GM18526 (cell line): ENCODE measurements around the gene TMPO.

Experiments
- POLR2A ChIP-seq: IDR thresholded peaks from 3 replicates; pipeline ENCODE4 v1.6.1; 2011; ENCODE audit not compliant: insufficient read length; ENCODE audit errors: extremely low read depth

Gene TMPO

DNA sequence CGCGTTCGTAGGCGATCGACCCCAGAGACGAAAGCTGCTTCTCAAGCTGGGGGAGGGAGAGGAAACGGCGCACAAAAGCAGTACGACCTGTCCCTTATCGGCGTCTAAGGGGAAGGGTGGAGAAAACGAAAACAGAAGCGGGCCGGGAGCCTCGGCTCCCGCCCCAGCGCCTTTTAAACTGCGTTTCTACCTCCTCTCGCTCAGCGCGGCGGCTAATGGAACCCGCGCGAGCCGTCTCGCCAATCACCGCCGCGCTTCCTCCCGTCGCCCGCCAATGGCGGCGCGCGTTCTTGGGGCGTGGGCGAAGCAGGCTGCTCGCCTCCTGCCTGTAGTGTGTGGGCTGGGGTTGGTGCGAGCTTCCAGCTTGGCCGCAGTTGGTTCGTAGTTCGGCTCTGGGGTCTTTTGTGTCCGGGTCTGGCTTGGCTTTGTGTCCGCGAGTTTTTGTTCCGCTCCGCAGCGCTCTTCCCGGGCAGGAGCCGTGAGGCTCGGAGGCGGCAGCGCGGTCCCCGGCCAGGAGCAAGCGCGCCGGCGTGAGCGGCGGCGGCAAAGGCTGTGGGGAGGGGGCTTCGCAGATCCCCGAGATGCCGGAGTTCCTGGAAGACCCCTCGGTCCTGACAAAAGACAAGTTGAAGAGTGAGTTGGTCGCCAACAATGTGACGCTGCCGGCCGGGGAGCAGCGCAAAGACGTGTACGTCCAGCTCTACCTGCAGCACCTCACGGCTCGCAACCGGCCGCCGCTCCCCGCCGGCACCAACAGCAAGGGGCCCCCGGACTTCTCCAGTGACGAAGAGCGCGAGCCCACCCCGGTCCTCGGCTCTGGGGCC lies at the start of gene TMPO:
Gene TMPO (plus strand): TSS at position 304 of the 824 bp plus-strand sequence. CDS start 278 bp downstream, at position 582.
- peak; percentile 91 for TF ChIP-seq POLR2A

DNA sequence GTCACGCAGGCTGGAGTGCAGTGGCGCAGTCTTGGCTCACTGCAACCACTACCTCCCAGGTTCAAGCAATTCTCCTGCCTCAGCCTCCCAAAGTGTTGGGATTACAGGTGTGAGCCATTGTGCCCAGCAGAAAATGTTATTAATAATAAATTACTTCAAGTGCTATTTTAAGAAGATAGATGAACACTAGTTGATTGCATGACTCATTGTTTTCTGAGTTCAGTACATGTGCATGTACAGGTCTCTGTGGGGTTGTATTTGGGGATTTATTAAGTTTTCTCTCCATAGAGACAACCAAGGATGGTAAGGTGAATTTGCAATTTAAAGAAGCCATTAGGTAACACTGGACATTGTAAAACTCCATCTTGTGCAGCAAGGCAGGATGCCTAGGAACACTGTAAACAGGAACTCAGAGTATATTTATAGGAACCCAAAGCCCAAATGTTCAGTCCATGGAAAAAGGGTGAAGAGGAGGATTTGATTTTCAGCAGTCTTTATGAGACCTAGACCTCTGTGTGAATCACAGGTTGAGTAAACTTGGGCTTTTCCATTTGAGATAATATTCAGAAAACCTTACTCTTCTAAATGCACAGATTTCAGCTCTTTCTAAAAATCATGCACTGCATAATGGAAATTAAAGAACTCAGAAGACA lies 49.3 kb upstream of the TMPO start:
- TF ChIP-seq POLR2A = no peak

- TF ChIP-seq POLR2A = no peak
These were observed 48.6 kb upstream of the TMPO start for GRCh38 chr12:98466640-98467400.

DNA sequence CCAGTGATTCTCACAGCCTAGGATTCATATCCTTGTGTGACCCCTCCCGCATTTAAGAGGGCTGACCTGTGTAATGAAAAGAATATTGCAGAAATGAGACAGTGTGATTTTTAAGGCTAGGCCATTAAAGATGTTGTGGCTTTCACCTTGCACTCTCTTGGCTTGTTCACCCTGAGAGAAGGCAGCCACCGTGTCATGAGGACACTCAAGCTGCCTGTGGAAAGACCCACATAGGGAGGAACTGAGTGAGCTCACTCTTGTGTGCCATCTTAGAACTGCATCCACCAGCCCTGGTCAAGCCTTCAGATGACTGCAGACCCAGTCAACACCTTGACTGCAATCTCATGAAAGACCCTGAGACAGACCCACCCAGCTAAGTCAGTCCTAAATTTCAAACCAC lies 46.3 kb upstream of the TMPO start:
- TF ChIP-seq POLR2A = no peak

DNA sequence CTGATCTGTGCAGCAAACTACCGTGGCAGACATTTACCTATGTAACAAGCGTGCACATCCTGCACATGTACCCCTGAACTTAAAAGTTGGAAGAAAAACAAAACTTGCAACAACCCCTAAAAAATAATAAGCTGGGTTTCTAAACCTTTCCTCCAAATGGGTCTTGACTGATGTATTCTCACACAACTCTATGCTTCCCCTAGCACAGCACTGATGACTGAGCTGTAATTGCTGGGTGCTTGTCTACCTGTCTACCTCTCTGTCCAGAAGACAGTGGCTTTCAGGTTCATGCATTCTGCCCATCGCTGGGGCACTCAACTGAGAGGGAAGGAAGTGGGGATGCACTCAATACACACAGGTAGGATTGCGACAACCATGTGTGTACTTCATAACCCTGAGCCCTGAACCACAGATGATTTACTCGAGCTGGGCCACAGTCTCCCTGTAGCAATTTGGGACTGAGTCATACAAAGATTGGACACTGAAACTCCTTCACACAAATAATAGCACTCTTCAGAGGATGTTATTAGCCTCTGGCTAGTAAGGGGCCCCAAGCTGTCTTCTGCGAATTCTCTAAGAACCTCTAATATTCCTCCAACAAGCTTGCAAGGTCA lies 44.8 kb upstream of the TMPO start:
- TF ChIP-seq POLR2A = no peak

GRCh38 chr12:98471085-98471484 lies 44.3 kb upstream of the TMPO start:
- no peak for TF ChIP-seq POLR2A

DNA sequence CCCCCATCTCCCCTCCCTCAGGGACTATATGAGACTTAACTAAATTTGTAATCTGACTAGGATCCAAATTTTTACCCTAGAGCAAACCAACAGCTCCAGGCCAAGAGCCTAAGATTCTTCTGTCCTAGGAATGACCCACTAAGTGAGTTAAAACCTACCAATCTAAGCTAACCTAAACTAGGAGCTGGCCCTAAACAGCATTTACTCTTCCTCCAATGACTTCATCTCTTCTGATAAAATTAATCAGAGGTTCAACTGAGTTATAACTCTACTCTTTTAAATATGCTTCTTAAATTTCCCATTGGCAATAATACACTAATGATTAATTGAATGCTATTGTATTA lies 39.9 kb upstream of the TMPO start:
- no peak for TF ChIP-seq POLR2A

GRCh38 chr12:98478606-98479005 lies 36.8 kb upstream of the TMPO start:
- TF ChIP-seq POLR2A = no peak

DNA sequence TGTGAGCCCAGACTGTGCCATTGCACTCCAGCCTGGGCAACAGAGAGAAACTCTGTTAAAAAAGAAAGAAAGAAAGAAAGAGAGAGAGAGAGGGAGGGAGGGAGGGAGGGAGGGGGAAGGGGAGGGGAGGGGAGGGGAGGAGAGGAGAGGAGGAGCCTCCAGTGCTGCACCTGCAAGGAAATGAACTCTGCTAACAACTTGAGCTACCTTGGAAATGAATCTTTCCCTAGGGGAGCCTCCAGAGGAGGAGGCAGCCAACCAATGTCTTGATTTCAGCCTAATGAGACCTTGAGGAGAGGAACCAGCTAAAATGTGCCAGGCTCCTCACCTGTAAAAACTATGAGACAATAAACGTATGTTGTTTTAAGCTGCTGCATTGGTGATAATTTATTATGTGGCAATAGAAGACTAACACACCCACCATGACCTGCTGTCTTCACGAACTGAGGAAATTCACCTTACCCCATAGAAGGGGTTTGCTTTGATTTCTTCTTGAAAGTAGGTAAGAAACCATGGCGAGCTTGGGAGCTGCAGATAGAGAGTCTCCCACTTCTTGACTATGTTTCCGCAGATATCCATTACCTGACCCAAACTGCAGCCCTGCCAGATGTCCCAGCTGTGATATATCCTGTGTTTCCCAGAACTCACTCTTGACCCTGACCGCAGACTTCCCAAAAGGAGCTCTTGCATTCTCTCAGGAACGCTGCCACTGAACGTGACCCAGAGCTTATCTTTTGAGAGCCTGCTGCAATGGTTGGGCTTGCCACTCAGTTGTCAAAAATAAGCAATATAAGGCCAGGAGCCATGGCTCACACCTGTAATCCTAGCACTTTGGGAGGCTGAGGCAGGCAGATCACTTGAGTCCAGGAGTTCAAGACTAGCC lies 31.5 kb upstream of the TMPO start:
- TF ChIP-seq POLR2A = no peak

DNA sequence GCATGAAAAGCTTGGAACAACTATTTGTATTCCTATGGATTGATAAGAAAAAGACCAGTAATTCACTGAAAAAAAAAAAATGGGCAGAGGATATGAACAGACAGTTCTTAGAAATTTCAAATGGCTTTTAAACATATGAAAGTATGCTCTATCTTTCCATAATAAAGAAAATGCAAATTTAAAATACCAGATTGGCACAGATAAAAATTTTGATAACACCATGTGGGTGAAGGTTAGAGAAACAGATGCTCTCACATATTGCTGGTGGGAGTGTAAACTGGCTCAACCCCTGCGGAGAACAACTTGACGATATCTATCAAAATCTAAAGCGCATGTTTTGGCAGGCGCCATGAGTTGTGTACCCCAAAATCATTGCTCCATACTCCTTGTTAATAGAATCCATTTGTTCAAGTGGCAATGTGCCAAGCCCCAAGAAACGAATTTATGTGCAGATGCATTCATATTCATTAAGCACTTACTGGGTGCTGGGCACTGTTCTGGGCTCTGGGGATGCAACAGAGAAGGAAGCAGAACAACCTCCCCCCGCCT lies 29.5 kb upstream of the TMPO start:
- no peak for TF ChIP-seq POLR2A

DNA sequence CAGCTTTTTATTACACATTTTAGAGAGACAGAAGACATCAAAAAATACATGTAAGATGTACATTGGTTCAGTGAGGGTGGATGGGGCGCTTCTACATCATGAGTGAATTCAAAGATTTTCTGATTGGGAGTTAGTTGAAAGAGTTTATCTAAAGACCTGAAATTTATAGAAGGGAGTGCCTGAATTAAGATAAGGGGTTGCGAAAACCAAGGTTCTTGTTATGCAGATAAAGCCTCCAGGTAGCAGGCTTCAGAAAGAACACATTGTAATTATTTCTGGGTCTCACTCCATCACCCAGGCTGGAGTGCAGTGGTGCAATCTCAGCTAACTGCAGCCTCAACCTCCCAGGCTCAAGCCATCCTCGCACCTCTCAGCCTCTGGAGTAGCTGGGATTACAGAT lies 26.2 kb upstream of the TMPO start:
- TF ChIP-seq POLR2A = no peak

DNA sequence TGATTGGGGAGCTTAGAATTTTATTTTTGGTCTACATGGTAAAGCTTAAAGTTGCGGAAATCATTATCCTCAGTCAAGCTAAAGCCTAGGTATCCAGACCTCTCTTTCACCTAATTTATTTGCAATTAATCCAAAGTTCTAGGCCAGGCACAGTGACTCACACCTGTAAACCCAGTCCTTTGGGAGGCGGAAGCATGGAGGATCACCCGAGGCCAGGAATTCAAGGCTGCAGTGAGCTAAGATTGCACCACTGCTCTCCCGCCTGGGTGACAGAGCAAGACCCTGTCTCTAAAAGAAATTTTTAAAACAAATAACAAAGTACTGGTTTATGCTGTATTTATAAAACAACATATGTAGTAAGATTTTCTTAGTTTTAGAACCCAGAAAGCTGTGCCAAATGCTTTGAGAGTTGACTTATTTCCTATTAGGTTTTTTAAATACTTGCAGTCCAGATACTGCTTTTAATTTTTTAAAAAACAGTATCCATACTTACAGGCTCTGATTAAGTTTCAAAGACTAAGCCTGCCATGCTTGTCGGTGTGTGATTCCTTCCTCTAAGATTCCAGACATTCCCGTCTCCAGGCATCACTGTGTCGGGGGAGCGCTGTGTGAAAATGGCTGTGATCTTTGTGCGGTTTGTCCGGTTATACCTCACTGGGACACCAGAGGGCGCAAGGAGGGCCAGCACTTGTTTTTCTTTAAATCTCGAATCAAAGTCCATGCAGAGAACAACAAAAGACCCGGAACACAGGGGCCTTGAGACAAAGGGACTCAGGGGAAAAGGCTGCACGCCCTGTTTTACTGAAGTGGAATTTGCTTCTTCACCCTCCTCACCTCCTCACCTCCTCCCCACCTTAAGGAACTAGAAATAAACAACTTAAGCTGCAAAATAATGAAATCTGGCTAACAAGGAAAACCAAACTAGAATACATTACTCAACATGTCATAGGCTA lies 24.6 kb upstream of the TMPO start:
- no peak for TF ChIP-seq POLR2A

DNA sequence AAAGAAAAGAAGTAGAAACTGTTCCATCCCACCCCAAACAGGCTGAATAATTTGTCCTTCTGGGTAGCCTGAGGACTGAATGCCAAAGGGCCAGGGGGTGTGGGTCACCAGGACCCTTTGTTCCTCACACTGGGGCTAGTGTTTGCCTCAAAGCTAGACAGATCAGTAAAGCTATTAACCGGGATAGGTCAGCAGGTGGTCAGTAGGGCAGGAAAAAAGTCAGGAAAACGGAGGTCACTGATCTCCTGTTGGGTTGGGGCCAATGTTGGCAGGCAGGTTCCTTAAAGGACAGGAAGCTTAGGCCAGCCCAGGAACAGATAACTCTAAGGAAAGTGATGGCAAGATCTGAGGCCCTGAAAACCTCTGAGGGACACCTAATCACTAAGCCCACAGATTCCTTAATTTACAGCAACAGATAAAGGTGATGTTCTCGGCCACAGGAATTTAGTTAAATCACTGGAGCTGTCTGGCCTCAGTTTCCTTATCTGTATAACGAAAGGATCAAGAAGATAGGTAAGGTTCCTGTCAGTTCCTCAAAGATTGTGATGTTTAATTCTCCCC lies 22.7 kb upstream of the TMPO start:
- no peak for TF ChIP-seq POLR2A

- TF ChIP-seq POLR2A = no peak
These were observed 12.1 kb upstream of the TMPO start for GRCh38 chr12:98503342-98503591.
